GM12891 (cell line): ENCODE results near the gene RAB6B.

ENCODE experiments used
- DNase-seq: peaks from one replicate; pipeline ENCODE4 v3.0.0; 2011; ENCODE audit warnings: low spot score; ENCODE audit not compliant: insufficient read length
- FAIRE-seq: peaks from 2 replicates; lab custom pipeline; 2011; peaks lifted over from hg19 to GRCh38; lab: Jason Lieb, UNC
- PAX5 ChIP-seq: IDR thresholded peaks from 2 replicates; pipeline ENCODE4 v1.6.1; 2011; ENCODE audit warnings: low read length, moderate library complexity, mild to moderate bottlenecking; ENCODE audit not compliant: insufficient read depth, severe bottlenecking
- POLR2A ChIP-seq: IDR thresholded peaks from 2 replicates; pipeline ENCODE4 v1.6.1; 2011; ENCODE audit warnings: low read depth, low read length, control low read depth
- POLR2AphosphoS5 ChIP-seq: IDR thresholded peaks from 2 replicates; pipeline ENCODE4 v1.6.1; 2011; ENCODE audit warnings: low read depth, low read length, control low read depth
- POU2F2 ChIP-seq: IDR thresholded peaks from 2 replicates; pipeline ENCODE4 v1.6.1; 2011; ENCODE audit warnings: low read depth, mild to moderate bottlenecking, control low read depth, low read length, moderate library complexity
- SPI1 ChIP-seq: IDR thresholded peaks from 2 replicates; pipeline ENCODE4 v1.6.1; 2011; ENCODE audit warnings: low read depth, low read length, control low read depth
- TAF1 ChIP-seq: IDR thresholded peaks from 2 replicates; pipeline ENCODE4 v1.6.1; 2011; ENCODE audit warnings: low read depth, low read length, control low read depth

RAB6B gene

DNA sequence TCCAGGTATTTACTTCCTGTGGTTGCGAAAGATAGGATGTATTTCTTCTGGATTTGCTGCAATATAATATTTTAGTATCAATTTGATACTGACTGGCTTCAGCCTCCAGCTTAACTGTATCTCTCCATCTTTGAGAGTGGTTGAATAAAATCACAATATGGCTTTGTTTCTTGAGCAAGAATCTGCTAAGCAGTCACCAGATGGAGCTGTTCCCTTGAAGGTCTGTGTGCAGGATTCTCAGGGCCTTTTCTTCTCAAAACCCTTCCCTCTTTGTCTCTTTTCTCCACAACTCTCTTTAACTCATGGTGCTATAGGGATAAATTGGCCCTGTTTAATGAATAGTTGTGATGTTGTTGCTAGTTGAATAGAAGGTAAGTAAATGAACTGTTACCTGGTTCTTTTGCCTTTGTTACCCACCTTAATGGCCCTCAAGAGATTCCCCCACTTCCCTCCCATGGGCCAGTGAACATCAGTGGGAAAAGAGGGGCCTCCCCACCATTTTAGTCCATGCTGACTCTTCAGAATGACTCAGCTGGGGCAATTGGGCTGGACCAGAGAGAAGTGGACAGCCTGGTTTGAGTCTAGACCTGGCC is 34.8 kb upstream of the RAB6B start:
- DNase-seq, result no peak
- FAIRE-seq, result peak; percentile 68
- TF ChIP-seq PAX5 (no peak), POU2F2 (no peak), SPI1 (no peak), TAF1 (no peak), POLR2A (no peak), POLR2AphosphoS5 (no peak)

DNA sequence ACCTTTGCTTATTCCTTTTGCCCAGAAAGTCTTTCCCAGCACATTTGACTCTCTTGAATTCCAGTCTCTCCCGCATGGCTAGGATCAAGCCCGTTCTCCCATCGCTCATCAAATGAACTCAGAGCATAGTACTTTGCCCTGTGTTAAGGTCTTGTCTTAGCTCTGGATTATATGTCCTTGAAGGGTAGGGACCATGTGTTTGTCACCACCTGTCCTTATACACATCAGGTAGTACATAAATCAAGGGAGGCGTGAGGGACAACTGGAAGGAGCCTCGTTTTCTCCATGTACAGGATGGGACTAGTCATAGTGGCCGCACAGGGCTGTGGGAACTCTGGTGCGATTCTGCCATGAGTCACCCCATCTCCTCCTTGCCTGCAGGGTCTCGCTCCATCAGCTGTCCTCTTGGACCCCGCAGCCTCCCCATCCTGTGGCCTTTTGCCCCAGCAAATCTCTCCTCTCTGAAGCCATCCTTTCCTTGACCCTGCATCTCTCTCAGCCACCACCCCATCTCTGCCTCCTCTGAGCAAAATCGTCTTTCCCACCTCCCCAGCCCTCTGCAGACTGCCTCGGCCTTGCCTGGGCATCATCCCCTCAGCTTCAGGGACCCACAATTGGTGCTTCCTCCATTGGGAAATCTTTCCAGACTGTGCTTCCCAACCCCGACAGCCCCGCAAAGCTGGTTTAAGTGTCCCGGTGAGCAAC is 33.4 kb upstream of the RAB6B start:
- DNase-seq (no peak), FAIRE-seq (no peak)
- TF ChIP-seq POU2F2, result no peak
- TF ChIP-seq POLR2A, result no peak
- no peak for TF ChIP-seq SPI1
- TF ChIP-seq POLR2AphosphoS5, result no peak
- no peak for TF ChIP-seq PAX5
- no peak for TF ChIP-seq TAF1

DNA sequence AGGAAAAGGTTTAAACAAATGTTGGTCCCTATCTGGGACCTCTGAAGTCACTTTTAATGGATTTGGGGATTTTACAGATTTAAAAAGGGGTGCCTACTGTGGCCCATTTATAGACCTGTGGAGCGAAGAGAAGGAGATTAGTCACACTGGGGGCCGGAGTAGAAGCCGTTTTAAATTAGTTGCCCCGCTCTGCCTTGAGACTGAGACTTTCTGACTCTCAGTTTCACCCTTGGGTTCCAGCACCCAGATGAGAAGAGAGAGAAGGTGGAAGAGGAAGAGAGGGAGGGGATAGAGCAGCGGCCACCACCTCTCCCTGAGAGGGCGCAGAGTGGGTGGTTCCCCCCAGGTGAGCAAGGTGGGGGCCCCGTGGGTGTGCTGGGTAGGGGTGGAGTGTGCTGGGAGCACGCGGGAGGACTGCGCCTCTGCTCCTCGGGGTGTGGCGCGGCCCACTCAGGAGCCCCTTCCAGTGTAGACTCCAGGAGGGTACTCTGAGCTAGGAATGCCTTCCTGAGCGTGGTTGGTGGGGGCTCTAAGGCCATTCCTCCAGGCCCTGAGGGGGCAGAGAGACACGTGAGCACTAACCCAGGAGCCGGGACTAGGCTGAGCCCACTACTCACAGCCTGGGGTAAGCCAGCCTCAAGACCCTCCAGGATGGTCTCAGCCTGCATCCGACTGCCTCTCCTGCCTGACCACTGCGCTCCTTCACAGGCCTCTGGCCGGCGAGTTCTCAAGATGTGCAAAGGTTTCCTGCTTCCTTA is 32.6 kb upstream of the RAB6B start:
- DNase-seq, result no peak
- no peak for FAIRE-seq
- TF ChIP-seq POLR2AphosphoS5 (no peak), POLR2A (no peak)

- DNase-seq, result peak; percentile 91
- FAIRE-seq, result peak; percentile 87
- no peak for TF ChIP-seq SPI1
- peak; percentile 10 for TF ChIP-seq PAX5
Observed at GRCh38 chr3:133927540-133928066, 31.9 kb upstream of the RAB6B start.

- TF ChIP-seq POLR2AphosphoS5, result no peak
- TF ChIP-seq POU2F2, result no peak
- no peak for TF ChIP-seq POLR2A
- no peak for TF ChIP-seq SPI1
- no peak for TF ChIP-seq PAX5
- no peak for TF ChIP-seq TAF1
- DNase-seq (no peak), FAIRE-seq (peak; percentile 16)
Observed at GRCh38 chr3:133926736-133927539, 31.3 kb upstream of the RAB6B start.

- TF ChIP-seq SPI1 (no peak), POLR2A (no peak), PAX5 (no peak), POLR2AphosphoS5 (no peak), TAF1 (no peak), POU2F2 (no peak)
Observed at GRCh38 chr3:133925960-133926735, 30.5 kb upstream of the RAB6B start.

GRCh38 chr3:133924041-133924440 is 28.4 kb upstream of the RAB6B start:
- TF ChIP-seq SPI1 (no peak), TAF1 (no peak), POU2F2 (no peak), POLR2AphosphoS5 (no peak), PAX5 (no peak)
- FAIRE-seq (no peak), DNase-seq (no peak)

More at GRCh38 chr3:133925960-133926735, 30.5 kb upstream of the RAB6B start:
- DNase-seq (no peak), FAIRE-seq (peak; percentile 5)

- FAIRE-seq, result no peak
- no peak for TF ChIP-seq POLR2AphosphoS5
- TF ChIP-seq PAX5, result no peak
- no peak for TF ChIP-seq SPI1
- TF ChIP-seq POU2F2, result no peak
- no peak for TF ChIP-seq POLR2A
- no peak for TF ChIP-seq TAF1
Observed at GRCh38 chr3:133921592-133921991, 25.9 kb upstream of the RAB6B start.

More at GRCh38 chr3:133921592-133921991, 25.9 kb upstream of the RAB6B start:
- no peak for DNase-seq
